HL-60/S4 (cell line): ENCODE data around the gene METTL24.
"Not testable (repeated sequence)": the region's sequence is repeated elsewhere in the genome, so short reads cannot be mapped to it uniquely, and the experiment has no call there.

ENCODE experiments used
- in situ Hi-C: fragments of 300-500 bp; cut with MboI; formaldehyde crosslinking; loops from 2 replicates; pipeline ENCODE4 v1.14.3; 2022; ENCODE audit warnings: low sequenced_read_pairs

The METTL24 gene

DNA sequence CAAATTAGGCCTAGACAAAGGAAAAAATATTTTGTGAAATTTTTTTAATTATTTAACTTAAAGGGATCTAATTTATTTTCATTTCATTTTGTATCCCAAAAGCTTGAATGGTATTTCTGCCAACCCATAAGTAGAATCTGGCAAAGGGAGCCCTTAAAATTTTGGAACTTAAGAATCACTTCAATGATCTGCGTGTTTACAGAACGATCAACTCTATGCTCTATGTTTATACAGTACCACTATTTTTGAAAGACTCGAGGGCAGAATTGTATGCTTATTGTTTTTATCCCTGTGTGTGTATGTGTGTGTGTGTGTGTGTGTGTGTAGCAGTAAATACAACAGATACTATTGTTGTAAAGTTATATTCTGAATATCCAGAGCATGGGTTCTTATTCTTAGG, 39.2 kb downstream of the METTL24 start:
- in situ Hi-C loops: no loop called here

DNA sequence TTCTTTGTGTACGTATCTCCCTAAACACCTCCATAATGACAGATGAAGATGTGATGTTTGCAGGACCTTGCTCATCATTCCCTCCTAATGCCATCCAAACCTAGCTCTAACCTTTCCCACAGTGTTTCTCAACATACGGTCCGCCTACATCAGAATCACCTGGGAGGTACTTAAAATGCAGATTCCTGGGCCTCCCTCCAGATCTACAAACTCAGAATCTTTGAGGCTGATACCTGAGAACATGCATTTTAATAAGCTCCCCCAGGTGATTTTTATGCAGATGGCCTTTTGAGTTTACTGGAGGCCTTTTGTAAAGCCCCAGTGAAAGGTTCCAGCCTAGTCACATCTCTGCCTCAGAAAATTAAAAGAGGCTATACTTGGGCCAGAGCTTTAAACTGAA, 40.5 kb downstream of the METTL24 start:
- in situ Hi-C loops: no loop called here

DNA sequence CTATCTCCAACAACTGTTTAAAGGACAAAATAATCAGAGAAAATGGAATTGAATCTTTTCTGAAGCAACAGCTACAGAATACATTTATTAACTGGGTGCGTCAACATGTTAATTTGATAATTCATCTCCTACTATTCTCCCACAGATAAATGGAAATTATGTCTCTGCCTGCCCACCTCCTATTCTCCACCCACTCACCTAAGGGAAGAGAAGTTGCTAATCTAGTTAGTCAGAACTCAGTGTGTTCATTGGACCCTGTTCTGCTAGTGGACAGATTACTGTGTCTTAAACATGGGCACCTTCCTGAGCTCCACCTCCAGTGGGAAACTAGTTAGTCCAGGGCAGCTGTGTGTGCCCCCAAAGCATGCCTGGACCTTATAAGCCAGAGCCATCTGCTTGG, 41.0 kb downstream of the METTL24 start:
- in situ Hi-C loops: no loop called here

DNA sequence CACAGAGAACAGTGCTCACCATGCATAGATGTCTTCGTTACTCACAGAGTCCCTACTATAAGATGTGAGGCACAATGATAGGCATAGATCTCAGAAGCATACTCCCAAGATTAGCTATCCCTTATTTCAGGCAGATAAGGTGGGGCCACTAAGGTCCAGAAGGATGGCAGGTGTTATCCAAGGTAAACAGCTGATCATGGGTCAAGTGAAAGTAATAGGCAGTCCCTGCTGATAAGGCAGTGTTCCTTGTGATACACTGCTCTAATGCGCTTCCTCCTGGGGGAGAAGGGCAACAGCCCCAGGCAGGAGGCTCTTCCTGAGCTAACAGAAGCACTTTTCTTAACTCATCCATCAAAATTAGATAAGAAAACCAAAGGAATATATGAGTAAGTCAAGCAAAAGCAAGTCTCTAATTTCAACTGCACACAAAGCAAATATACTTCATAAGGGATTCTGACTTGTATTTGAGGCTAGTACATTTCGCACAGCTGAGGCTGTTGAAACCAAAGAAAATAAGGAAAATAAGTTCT, 42.2 kb downstream of the METTL24 start:
- in situ Hi-C loops: no loop called here

DNA sequence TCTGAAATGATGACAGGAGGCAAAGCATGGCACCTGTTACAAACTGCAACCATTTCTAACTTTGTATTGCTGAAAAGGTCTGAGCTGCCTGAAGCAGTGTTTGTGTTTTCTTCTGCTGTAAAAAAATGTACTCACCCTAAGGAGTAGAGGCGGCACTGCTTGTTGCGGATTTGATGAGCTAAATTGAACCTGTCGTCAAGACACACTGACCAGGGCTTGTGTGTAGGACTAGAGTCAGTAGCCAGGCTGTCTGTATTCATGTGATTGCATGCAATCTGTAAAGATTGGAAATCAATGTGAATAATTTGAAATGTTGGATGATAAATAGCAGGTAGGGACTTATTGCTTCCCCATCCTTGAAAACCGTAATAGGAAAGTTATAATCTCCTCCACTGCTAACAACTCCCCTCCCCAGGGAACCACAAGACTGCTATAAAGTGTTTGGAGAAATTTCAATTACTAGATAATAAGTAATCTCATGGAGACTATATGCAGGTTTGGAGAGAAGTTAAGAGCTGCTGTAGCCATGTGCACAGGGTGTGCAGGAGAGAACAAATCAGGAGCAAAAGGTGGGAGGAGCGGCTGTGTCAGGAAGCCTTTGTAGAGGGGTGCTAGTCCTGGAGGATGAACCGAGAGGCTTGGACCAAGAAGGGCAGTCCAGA, 42.8 kb downstream of the METTL24 start:
- in situ Hi-C loops: no loop called here

DNA sequence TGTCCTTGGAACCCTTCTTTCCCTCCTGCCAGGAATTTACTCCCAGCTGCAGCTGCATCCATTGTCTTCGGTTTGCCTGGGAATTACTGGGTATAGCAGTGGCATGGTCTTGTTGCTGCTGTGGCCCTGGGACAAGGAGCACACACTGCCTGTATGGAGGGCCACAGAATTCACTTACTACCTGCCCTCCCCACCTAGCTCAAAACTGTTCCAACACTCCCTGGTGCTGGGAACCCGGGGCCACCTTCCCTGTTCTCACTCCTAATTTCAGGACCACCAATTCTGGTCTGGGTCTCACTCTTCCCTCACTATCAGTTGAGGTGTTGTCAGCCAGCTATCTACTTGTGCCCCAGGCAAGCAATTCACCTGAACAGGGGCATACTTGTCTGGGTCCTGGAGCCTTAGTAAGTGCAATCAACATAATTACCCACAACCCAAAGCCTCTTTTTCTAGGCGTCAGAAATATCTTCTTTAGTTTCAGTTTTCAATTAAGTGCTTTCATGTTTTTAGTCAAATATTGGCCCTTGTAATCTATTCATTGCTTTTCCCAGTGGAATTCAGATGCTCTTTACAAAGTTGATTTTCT, 47.2 kb downstream of the METTL24 start:
- in situ Hi-C loops: no loop called here

DNA sequence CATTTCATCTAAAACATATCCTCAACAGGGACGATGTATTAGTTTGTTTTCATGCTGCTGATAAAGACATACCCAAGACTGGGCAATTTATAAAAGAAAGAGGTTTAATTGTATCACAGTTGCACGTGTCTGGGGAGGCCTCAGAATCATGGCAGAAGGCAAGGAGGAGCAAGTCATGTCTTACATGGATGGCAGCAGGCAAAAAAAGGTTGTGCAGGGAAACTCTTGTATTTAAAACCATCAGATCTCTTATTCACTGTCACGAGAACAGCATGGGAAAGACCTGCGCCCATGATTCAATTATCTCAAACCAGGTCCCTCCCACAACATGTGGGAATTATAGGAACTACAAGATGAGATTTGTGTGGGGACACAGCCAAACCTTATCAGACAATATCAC, 48.7 kb downstream of the METTL24 start:
- in situ Hi-C loops: not testable (repeated sequence)

DNA sequence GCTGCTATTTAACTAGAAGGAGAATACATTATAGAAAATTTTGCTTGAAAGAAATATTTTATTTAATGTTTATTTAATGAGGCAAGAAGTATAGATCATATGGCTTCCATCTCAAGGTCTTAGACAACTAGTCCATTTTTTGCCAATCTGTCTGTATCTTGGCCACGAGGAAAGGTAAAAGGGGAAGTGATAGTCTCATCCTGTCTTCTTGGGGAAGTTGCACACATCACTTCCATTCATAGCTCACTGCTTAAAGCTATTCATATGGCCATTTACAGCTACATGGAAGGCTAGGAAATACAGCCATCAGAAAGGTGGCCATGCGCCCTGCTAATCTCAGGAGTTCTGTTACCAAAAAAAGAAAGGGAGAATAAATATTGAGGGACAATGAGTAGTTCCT, 50.8 kb downstream of the METTL24 start:
- in situ Hi-C loops: no loop called here

DNA sequence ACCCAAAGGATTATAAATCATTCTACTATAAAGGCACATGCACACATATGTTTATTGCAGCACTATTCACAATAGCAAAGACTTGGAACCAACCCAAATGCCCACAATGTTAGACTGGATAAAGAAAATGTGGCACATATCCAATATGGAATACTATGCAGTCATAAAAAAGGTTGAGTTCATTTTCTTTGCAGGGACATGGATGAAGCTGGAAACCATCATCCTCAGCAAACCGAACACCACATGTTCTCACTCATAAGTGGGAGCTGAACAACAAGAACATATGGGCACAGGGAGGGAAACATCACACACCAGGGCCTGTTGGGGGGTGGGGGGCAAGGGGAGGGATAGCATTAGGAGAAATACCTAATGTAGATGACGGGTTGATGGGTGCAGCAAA, 52.3 kb downstream of the METTL24 start:
- in situ Hi-C loops: not testable (repeated sequence)

DNA sequence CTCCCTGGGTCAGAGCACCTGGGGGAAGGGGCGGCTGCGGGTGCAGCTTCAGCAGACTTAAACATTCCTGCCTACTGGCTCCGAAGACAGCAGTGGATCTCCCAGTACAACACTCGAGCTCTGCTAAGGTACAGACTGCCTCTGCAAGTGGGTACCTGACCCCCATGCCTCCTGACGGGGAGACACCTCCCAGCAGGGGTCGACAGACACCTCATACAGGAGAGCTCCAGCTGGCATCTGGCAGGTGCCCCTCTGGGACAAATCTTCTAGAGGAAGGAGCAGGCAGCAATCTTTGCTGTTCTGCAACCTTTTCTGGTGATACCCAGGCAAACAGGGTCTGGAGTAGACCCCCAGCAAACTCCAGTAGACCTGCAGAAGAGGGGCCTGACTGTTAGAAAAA, 54.5 kb downstream of the METTL24 start:
- in situ Hi-C loops: not testable (repeated sequence)

DNA sequence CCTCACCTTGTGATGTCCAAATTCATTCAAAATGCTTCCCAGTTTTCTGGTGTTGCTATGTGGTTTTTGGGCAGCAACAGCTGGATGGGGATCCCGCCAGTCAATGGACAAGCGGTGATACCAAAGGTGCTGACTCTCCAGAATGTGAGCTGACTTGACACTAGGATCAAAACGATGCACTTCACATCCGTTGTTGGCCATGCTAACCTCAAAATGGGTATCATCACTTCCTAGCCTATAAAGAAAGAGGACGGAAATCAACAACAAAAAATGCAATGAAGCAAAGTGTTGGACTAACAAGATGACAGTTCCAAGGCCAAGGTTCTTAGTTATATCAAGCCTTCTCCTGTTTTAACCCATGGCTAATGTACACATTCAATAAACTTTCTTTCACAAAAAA, 59.2 kb downstream of the METTL24 start:
- in situ Hi-C loops: no loop called here

DNA sequence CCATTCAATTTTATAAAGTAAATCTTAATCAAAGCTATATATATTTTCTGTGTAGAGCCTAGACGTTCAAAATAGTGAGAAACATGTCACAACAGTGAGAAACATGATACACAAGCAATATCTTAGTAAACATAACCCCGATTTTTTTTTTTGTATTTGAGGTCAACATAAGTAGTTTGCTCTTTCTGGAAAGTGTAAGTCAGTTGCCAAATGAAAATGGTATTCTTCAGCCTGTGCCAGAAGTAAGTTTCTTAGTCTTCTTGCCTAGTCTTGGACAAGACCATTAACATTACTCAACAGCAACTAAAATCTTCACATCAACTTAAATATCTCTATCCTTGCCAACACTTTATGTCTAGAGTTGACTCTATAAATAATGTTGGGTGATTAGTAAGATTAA, 59.7 kb downstream of the METTL24 start:
- in situ Hi-C loops: no loop called here

DNA sequence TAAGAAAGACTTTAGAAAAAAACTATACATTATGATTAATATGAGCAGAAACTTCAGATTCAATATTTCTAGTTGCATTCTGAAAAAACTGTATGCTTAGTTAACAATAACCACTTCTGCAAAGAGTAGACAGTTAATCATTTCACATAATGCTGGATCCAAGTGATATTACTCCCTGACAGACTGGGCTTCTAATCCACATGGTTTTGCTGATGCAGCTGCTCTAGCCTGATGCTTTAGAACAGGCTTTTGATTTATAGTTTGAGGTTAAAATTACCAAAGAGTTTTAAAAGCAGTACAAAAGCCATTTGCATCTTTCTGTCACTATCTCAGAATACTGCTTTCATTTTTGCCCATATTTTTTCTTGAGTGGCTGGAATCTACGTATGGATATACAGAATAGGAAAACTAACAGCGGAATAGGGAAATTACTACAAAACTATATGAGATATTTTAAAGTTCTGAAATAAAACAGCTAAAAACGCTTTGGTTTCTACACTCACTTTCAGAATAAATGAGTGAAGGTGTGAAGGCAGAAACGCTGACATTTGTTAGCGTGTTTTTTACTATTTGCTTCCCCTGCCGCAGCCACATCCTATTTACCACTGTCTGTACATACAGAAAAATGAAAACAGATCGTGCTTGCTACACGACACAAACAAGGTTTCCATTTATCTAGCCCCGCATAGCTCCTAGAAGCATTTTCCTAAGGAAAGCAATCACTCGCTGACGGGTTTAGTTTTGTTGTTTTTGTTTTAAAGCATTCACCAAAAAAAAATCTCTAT, 61.7 kb downstream of the METTL24 start:
- in situ Hi-C loops: no loop called here

DNA sequence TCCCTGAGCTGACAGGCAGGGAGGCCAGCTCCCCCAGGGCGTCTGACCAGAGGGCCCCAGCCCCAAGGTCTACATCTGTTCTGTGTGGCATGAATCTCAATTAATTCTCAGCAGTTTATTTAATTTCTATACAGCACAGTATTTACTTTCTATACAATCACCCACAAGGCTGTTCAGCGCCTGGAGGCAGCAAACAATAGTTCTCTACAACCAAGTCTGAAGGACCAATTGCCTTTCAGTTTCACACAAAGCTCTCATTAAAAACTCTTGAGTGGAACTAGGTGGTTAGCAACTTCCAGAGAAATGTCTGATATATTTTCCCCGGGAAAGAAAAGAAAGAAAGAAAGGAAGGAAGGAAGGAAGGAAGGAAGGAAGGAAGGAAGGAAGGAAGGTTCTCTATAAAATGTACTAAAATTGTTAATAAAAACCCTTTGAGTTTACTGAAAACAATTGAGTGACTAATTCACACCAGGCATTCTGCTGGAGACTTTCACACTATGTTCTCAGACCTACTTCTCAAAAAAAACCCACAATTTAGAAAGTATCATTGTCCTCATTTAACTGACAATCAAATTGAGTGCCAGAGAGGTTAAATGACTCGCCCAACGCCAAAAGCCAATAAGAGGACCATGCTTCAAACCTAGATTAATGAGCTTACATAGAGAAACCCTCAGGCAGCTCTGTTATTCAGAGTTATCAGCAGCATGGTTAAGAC, 62.5 kb downstream of the METTL24 start:
- in situ Hi-C loops: no loop called here

DNA sequence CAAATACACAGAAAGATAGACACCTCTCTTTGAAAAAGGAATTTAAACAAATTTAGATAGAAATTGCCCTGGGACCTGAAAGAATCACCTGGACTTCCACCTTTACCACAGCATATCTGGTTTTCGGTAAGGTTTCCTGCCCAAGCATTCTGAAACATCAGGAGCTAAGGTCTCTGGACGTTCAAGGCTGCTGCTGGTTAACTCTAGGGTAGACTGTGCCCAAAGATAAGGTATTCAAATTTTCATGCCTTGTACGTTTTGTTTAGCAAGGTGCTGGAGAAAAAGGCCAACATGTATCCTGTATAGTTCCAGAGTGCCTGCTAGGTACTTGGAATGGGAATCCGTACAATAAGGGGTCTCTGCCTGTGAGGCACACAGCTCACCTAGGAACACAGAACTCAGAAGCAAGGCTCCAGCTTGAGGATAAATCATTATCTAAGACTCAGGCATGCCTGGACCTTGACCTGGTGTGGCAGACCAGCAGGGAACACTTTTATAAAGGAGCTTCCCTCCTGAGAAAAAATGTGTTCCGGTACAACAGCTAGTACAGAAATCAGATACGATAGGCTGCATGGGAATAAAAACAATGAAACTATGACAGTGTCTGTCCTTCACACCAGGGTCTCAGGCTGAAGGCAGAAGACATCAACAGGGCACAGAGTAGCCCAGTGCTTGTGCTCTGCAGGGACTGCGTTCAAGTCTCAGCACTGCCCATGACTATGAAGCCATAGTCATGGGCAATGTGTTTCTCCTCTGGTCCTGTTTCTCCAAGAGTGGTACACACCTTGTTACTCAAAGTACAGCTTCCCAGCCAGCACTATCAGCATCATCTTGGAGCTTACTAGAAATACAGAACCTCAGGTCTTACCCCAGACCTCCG, 70.4 kb downstream of the METTL24 start:
- in situ Hi-C loops: no loop called here

DNA sequence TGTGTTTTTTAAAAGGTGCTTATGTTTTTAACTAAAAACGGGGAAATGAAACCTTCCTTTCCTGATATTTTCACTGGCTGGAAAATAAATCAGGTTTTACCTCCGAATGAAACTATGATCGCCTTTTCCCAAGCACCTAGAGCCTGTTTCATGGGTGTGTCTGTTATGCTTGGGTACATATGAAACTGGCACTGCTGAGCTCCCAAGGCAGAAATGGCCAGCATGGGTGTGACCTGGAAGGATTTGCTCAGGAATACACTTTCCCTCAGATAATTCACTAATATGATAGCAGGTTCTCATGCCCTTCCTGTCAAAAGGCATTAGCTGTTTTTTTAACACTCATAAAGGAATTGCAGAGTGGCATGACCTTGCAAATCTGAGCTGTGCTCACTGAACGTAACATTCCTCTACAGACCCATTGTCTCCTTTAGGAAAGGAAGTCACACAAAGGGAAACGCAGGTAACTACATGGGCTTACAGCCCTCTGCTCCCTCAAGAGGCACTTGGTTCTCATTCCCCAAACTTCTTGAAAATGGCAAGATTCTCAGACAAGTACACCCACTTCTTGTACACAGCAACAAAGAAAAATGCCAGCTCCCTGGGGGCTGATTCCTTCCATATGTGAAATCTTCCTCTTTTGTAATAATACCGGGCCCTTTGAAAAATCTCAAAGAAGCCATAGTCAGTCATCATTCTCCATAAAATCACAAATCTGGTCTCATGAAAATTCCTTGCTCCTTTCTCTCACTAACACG, 72.7 kb downstream of the METTL24 start:
- in situ Hi-C loops: no loop called here

DNA sequence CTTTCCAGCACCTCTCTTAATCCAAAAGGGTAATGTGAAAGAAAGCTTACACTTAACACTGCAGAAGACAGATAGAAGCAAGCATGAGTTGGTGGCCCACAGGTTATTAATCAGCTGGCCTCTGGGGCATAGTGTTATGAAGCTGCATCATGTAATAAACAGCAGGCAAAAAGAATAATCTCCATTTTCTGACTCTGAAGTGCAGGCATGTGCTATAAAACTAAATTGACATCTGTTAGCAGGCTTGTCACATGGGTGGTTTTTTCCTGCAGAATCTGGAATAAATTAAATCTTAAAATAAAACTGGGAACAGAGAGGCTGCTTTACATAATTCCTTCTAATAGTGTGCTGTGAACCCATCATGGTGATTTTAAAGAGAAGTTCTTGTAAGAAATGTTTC, 73.3 kb downstream of the METTL24 start:
- in situ Hi-C loops: no loop called here

DNA sequence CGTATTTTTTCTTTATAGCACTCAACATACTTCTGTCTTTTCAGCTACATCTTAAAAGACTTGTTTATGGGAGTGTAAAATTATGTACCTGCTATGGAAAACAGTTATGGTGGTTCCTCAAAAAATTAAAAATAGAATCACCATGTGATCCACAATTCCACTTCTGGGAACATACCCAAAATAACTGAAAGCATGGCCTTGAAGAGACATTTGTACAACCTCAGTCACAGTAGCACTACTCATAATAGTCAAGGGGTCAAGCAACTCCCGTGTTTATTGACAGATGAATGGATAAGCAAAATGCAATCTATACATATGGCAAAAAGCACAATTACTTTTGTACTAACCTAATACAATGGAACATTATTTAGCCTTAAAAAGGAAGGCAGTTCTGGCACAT, 74.5 kb downstream of the METTL24 start:
- in situ Hi-C loops: no loop called here

DNA sequence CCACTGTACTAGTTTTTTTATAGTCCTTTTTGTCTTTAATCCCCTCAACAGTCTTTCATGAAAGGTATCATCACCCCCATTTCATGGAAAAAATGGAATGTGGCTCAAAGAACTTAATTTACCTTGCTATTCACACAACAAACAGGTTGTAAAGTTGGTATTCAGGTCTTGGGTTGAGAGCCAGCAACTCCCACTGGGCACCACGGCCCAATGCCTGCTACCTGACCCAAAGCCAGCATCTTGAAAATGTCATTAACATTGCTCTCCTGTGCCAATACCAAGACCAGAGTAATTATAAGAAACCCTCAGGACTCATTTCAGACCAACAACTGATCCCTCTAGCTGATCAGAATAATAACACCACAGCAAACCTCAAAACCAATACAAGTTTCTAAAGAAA, 75.7 kb downstream of the METTL24 start:
- in situ Hi-C loops: no loop called here
